ENCODE results near the gene RBP3. TPM values are rescaled to one million over a fixed set of nuclear protein-coding genes. Genes with fewer than 3 reads are reported as not detected.

The RBP3 gene
- total RNA-seq, 2 donors from 2014 or later = not detected

DNA sequence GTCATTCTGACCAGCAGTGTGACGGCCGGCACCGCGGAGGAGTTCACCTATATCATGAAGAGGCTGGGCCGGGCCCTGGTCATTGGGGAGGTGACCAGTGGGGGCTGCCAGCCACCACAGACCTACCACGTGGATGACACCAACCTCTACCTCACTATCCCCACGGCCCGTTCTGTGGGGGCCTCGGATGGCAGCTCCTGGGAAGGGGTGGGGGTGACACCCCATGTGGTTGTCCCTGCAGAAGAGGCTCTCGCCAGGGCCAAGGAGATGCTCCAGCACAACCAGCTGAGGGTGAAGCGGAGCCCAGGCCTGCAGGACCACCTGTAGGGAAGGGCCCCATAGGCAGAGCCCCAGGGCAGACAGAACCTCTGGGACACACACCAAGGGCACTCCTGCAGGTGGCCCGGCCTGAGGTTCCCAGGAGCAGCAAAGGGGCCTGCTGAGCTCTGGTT is 9.0 kb downstream of the RBP3 start:
- ATAC-seq (ENCODE audit: insufficient number of reproducible peaks, low FRiP score, low read depth) (no peak), DNase-seq (ENCODE audit: low spot score) (no peak)

GRCh38 chr10:47357911-47358310 is 9.7 kb downstream of the RBP3 start:
- no peaks in the 10 kb centered on the region for H3K4me1 ChIP-seq (ENCODE audit: control insufficient read depth in 1 of 2, low read depth in 2 of 2)
- H3K27me3 ChIP-seq (replicated peaks; ENCODE audit: insufficient read depth) = no peaks in the 10 kb centered on the region
- DNase-seq (ENCODE audit: low spot score) (no peak), ATAC-seq (ENCODE audit: insufficient number of reproducible peaks, low FRiP score, low read depth) (no peak)
- H3K36me3 ChIP-seq = no peaks in the 10 kb centered on the region
- no peak overlapping the region for H3K27ac ChIP-seq
- H3K4me3 ChIP-seq = no peak overlapping the region
- TF ChIP-seq, protein P1, sequence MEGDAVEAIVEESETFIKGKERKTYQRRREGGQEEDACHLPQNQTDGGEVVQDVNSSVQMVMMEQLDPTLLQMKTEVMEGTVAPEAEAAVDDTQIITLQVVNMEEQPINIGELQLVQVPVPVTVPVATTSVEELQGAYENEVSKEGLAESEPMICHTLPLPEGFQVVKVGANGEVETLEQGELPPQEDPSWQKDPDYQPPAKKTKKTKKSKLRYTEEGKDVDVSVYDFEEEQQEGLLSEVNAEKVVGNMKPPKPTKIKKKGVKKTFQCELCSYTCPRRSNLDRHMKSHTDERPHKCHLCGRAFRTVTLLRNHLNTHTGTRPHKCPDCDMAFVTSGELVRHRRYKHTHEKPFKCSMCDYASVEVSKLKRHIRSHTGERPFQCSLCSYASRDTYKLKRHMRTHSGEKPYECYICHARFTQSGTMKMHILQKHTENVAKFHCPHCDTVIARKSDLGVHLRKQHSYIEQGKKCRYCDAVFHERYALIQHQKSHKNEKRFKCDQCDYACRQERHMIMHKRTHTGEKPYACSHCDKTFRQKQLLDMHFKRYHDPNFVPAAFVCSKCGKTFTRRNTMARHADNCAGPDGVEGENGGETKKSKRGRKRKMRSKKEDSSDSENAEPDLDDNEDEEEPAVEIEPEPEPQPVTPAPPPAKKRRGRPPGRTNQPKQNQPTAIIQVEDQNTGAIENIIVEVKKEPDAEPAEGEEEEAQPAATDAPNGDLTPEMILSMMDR (IDR thresholded peaks at IDR 0.05) = no peak
- no peaks in the 10 kb centered on the region for H3K9me3 ChIP-seq

More for the DNA sequence above, 9.0 kb downstream of the RBP3 start:
- H3K27me3 ChIP-seq (replicated peaks; ENCODE audit: insufficient read depth) = no peaks in the 10 kb centered on the region
- no peak overlapping the region for H3K27ac ChIP-seq
- no peaks in the 10 kb centered on the region for H3K4me1 ChIP-seq (ENCODE audit: control insufficient read depth in 1 of 2, low read depth in 2 of 2)
- H3K36me3 ChIP-seq = no peaks in the 10 kb centered on the region
- H3K4me3 ChIP-seq = no peak overlapping the region
- H3K9me3 ChIP-seq = no peaks in the 10 kb centered on the region
- TF ChIP-seq, protein P1 (IDR thresholded peaks at IDR 0.05) = no peak

- H3K36me3 ChIP-seq = no peaks in the 10 kb centered on the region
Observed at GRCh38 chr10:47358457-47358856, 10.3 kb downstream of the RBP3 start.

DNA sequence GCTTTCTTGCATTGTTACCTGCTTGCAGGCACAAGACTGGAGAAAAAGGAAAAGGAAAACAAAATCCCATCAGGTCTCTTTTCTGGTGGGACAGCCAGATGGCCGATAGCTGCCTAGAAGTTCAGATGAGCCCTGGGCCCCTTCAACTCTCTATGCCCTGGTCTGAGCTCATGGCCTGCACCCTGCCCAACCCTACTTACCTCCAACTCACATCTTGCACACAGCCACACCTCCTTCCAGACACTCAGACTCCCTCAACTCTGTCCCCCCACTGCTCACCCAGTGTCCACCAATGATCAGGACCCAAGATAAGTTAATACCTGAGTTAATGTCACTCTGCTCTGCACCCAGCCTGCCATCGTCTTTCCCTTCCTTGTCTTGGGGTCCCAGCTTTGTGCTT is 10.9 kb downstream of the RBP3 start:
- H3K27me3 ChIP-seq (replicated peaks; ENCODE audit: insufficient read depth) = no peaks in the 10 kb centered on the region
- H3K4me1 ChIP-seq (ENCODE audit: control insufficient read depth in 1 of 2, low read depth in 2 of 2) = no peaks in the 10 kb centered on the region
- H3K4me3 ChIP-seq = no peak overlapping the region
- TF ChIP-seq, protein P1 (IDR thresholded peaks at IDR 0.05) = no peak
- ATAC-seq (ENCODE audit: insufficient number of reproducible peaks, low FRiP score, low read depth) (no peak), DNase-seq (ENCODE audit: low spot score) (no peak)
- H3K27ac ChIP-seq = no peak overlapping the region
- no peaks in the 10 kb centered on the region for H3K36me3 ChIP-seq
- H3K9me3 ChIP-seq = no peaks in the 10 kb centered on the region

More at GRCh38 chr10:47358457-47358856, 10.3 kb downstream of the RBP3 start:
- no peak overlapping the region for H3K27ac ChIP-seq
- no peaks in the 10 kb centered on the region for H3K4me1 ChIP-seq (ENCODE audit: control insufficient read depth in 1 of 2, low read depth in 2 of 2)
- H3K4me3 ChIP-seq = no peak overlapping the region
- TF ChIP-seq, protein P1 (IDR thresholded peaks at IDR 0.05) = no peak
- ATAC-seq (ENCODE audit: insufficient number of reproducible peaks, low FRiP score, low read depth) = no peak
- no peaks in the 10 kb centered on the region for H3K27me3 ChIP-seq (replicated peaks; ENCODE audit: insufficient read depth)
- no peak for DNase-seq (ENCODE audit: low spot score)
- no peaks in the 10 kb centered on the region for H3K9me3 ChIP-seq

DNA sequence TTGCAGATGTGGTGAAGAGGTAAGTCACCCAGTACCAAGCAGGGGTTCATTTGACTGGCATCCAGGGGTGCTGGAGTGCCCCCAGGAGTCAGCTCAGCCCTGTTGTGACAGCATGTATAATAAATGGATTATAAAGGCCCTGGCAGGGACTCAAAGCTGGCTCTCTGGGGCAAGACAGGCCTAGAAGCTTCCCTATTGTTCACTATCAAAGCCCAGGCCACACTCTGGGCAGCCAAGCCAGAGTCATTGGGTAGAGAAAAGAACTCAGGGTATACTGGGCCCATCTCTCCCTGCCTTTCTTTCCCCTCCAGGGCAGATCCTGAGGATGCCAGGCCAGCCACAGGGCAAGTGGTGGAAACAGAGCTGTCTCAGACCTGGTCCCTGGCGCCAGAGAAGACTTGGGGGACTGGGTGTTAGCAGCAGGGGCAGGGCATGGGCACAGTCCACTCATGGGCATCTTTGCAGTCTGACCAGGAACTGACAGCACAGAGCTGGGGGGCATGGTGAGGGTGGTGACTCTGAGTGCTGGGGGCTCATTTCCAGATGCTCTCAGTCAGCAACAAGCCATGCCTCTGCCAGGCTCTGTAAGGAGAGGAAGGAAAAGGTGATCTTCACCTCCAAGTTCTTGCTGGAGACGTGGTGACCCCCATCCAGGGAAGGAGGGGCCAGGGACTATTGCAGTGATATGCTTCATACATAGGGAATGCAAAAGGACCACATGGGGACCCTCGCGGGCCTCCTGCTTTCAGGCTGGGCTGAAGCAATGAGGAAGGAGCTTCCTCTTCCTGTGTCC is 11.7 kb downstream of the RBP3 start:
- Histone ChIP-seq H3K9me3 (no peaks in the 10 kb centered on the region), H3K36me3 (no peaks in the 10 kb centered on the region), H3K4me1 (ENCODE audit: control insufficient read depth in 1 of 2, low read depth in 2 of 2) (no peaks in the 10 kb centered on the region), H3K27me3 (replicated peaks; ENCODE audit: insufficient read depth) (no peaks in the 10 kb centered on the region), H3K4me3 (no peak overlapping the region), H3K27ac (no peak overlapping the region)
- DNase-seq (ENCODE audit: low spot score) (no peak), ATAC-seq (ENCODE audit: insufficient number of reproducible peaks, low FRiP score, low read depth) (no peak)
- TF ChIP-seq, protein P1 (IDR thresholded peaks at IDR 0.05) = no peak

All from thoracic aorta (tissue), 2 donors.